Large intestine (tissue), 3 donors: ENCODE results near the gene PPP6R3. TPM values are rescaled to one million over a fixed set of nuclear protein-coding genes. Genes with fewer than 3 reads are reported as not detected.
A peak's percentile ranks its signal among the peaks of the same experiment; 100 is the strongest.

Source experiments
- DNase-seq, 2 donors: peaks; one replicate each; pipeline versions ENCODE4 v3.0.0 to v3.0.0-alpha.2; 2013
- H3K27ac ChIP-seq: one replicate; pipeline ENCODE4 v1.5.1; 2013; ENCODE audit warnings: low read length
- H3K27me3 ChIP-seq: 2 replicates; pipeline ENCODE4 v1.6.1; 2013; ENCODE audit warnings: low read length; ENCODE audit not compliant: control insufficient read depth, insufficient read depth
- H3K36me3 ChIP-seq: 2 replicates; pipeline ENCODE4 v1.6.1; 2013; ENCODE audit warnings: low read length; ENCODE audit not compliant: control insufficient read depth, insufficient read depth
- H3K4me1 ChIP-seq: one replicate; pipeline ENCODE4 v1.6.1; 2013; ENCODE audit warnings: low read length; ENCODE audit not compliant: control insufficient read depth, insufficient read depth
- H3K4me3 ChIP-seq: one replicate; pipeline ENCODE4 v1.5.1; 2013; ENCODE audit warnings: low read length
- H3K9me3 ChIP-seq: one replicate; pipeline ENCODE4 v1.6.1; 2013; ENCODE audit warnings: mild to moderate bottlenecking, low read depth, low read length, moderate library complexity; ENCODE audit not compliant: control insufficient read depth
- WGBS: methylation state at CpG from one replicate; pipeline ENCODE4 v1.1.5; 2013; ENCODE audit warnings: low lambda C conversion rate; ENCODE audit not compliant: insufficient coverage; 5-methylcytosine and 5-hydroxymethylcytosine counted together
- polyA plus RNA-seq: library from polyadenylated mRNA; unstranded; fragments of 120-200 nt; gene quantifications from one replicate; pipeline ENCODE4 v1.2.1, GENCODE V29; 2013

Gene PPP6R3
- polyA plus RNA-seq, 1 donor, result 70.5 TPM

GRCh38 chr11:68574308-68574707, 113.8 kb downstream of the PPP6R3 start:
- Histone ChIP-seq H3K27me3 (no peaks in the 10 kb centered on the region), H3K4me1 (no peaks in the 10 kb centered on the region), H3K9me3 (no peaks in the 10 kb centered on the region), H3K27ac (no peak overlapping the region), H3K4me3 (no peak overlapping the region), H3K36me3 (peaks cover 73% of the 10 kb centered on the region)
- 100% methylated on average over 1 of the region's 1 CpG for WGBS
- no peak for DNase-seq

- H3K27ac ChIP-seq, result no peak overlapping the region
- H3K4me1 ChIP-seq, result no peaks in the 10 kb centered on the region
- no peak overlapping the region for H3K4me3 ChIP-seq
- DNase-seq, result no peak
- H3K36me3 ChIP-seq, result peaks cover 78% of the 10 kb centered on the region
- no peaks in the 10 kb centered on the region for H3K9me3 ChIP-seq
- H3K27me3 ChIP-seq, result no peaks in the 10 kb centered on the region
- WGBS, result no CpG with 5 or more reads among the region's 4 CpGs
These were observed 114.6 kb downstream of the PPP6R3 start for GRCh38 chr11:68575025-68575665.

GRCh38 chr11:68579455-68579854, 118.9 kb downstream of the PPP6R3 start:
- Histone ChIP-seq H3K9me3 (no peaks in the 10 kb centered on the region), H3K4me3 (no peak overlapping the region), H3K4me1 (no peaks in the 10 kb centered on the region), H3K27me3 (no peaks in the 10 kb centered on the region), H3K27ac (no peak overlapping the region), H3K36me3 (peaks cover 71% of the 10 kb centered on the region)
- DNase-seq, result no peak
- WGBS, result 91% methylated on average over 3 of the region's 5 CpGs

- H3K4me1 ChIP-seq, result no peaks in the 10 kb centered on the region
- no peaks in the 10 kb centered on the region for H3K9me3 ChIP-seq
- H3K27ac ChIP-seq, result no peak overlapping the region
- DNase-seq, result no peak
- H3K27me3 ChIP-seq, result no peaks in the 10 kb centered on the region
- H3K4me3 ChIP-seq, result no peak overlapping the region
- no CpG with 5 or more reads among the region's 4 CpGs for WGBS
- H3K36me3 ChIP-seq, result peaks cover 70% of the 10 kb centered on the region
These were observed 120.9 kb downstream of the PPP6R3 start for GRCh38 chr11:68581439-68581838.

- Histone ChIP-seq H3K4me3 (no peak overlapping the region), H3K4me1 (no peaks in the 10 kb centered on the region), H3K36me3 (peaks cover 69% of the 10 kb centered on the region), H3K9me3 (no peaks in the 10 kb centered on the region), H3K27me3 (no peaks in the 10 kb centered on the region), H3K27ac (no peak overlapping the region)
- DNase-seq, result no peak
- no CpG with 5 or more reads among the region's 3 CpGs for WGBS
These were observed 121.3 kb downstream of the PPP6R3 start for GRCh38 chr11:68581901-68582300.

GRCh38 chr11:68582416-68583040, 122.0 kb downstream of the PPP6R3 start:
- H3K27ac ChIP-seq, result no peak overlapping the region
- H3K4me1 ChIP-seq, result no peaks in the 10 kb centered on the region
- H3K9me3 ChIP-seq, result no peaks in the 10 kb centered on the region
- no peak for DNase-seq
- H3K4me3 ChIP-seq, result no peak overlapping the region
- peaks cover 71% of the 10 kb centered on the region for H3K36me3 ChIP-seq
- 100% methylated on average over 1 of the region's 8 CpGs for WGBS
- H3K27me3 ChIP-seq, result no peaks in the 10 kb centered on the region

- Histone ChIP-seq H3K36me3 (peaks cover 71% of the 10 kb centered on the region), H3K4me1 (no peaks in the 10 kb centered on the region), H3K27ac (no peak overlapping the region), H3K9me3 (no peaks in the 10 kb centered on the region), H3K27me3 (no peaks in the 10 kb centered on the region), H3K4me3 (no peak overlapping the region)
- WGBS, result no CpG with 5 or more reads among the region's 2 CpGs
- no peak for DNase-seq
These were observed 122.5 kb downstream of the PPP6R3 start for GRCh38 chr11:68583041-68583446.

- DNase-seq, result peak; percentile 7 to 17
- Histone ChIP-seq H3K36me3 (peaks cover 69% of the 10 kb centered on the region), H3K9me3 (no peaks in the 10 kb centered on the region), H3K27ac (no peak overlapping the region), H3K4me1 (no peaks in the 10 kb centered on the region), H3K4me3 (no peak overlapping the region), H3K27me3 (no peaks in the 10 kb centered on the region)
- no CpG with 5 or more reads among the region's 6 CpGs for WGBS
These were observed 123.5 kb downstream of the PPP6R3 start for GRCh38 chr11:68584097-68584496.

GRCh38 chr11:68584991-68585524, 124.5 kb downstream of the PPP6R3 start:
- Histone ChIP-seq H3K36me3 (peaks cover 65% of the 10 kb centered on the region), H3K9me3 (no peaks in the 10 kb centered on the region), H3K4me3 (no peak overlapping the region), H3K27me3 (no peaks in the 10 kb centered on the region), H3K27ac (no peak overlapping the region), H3K4me1 (no peaks in the 10 kb centered on the region)
- peak in 1 of 2 donors; percentile 3 for DNase-seq
- WGBS, result no CpG with 5 or more reads among the region's 6 CpGs

- Histone ChIP-seq H3K27ac (no peak overlapping the region), H3K4me3 (no peak overlapping the region), H3K36me3 (peaks cover 72% of the 10 kb centered on the region), H3K4me1 (no peaks in the 10 kb centered on the region), H3K27me3 (no peaks in the 10 kb centered on the region), H3K9me3 (no peaks in the 10 kb centered on the region)
- WGBS, result no CpG with 5 or more reads among the region's 7 CpGs
- DNase-seq, result no peak
These were observed 129.1 kb downstream of the PPP6R3 start for GRCh38 chr11:68589547-68590216.
